AG09319 (cell line): ENCODE data around the gene TCF7L2.

Experiments
- DNase-seq: peaks from one replicate; pipeline ENCODE4 v3.0.0-alpha.2; 2010; ENCODE audit warnings: low read depth; ENCODE audit errors: extremely low read depth
- CTCF ChIP-seq: IDR thresholded peaks from 2 replicates; pipeline ENCODE4 v1.5.1; 2011; ENCODE audit warnings: low read depth, mild to moderate bottlenecking, inconsistent platforms, low read length, moderate library complexity

TCF7L2 gene

GRCh38 chr10:112967200-112967599, 17.2 kb downstream of the TCF7L2 start:
- TF ChIP-seq CTCF, result no peak
- DNase-seq, result no peak

- DNase-seq, result no peak
- TF ChIP-seq CTCF, result no peak
Observed at GRCh38 chr10:112969131-112969530, 19.1 kb downstream of the TCF7L2 start.

GRCh38 chr10:112969542-112969941, 19.5 kb downstream of the TCF7L2 start:
- no peak for TF ChIP-seq CTCF
- no peak for DNase-seq

GRCh38 chr10:112970021-112970420, 20.0 kb downstream of the TCF7L2 start:
- DNase-seq, result no peak
- no peak for TF ChIP-seq CTCF

- TF ChIP-seq CTCF, result no peak
- no peak for DNase-seq
Observed at GRCh38 chr10:112972606-112973005, 22.6 kb downstream of the TCF7L2 start.

- no peak for DNase-seq
- no peak for TF ChIP-seq CTCF
Observed at GRCh38 chr10:112973046-112973445, 23.0 kb downstream of the TCF7L2 start.

- no peak for DNase-seq
- TF ChIP-seq CTCF, result no peak
Observed at GRCh38 chr10:112973805-112974204, 23.8 kb downstream of the TCF7L2 start.
